NT2/D1 (cell line): ENCODE measurements around the gene PWWP2A.

Experiments
- YY1 ChIP-seq: IDR thresholded peaks from 2 replicates; pipeline ENCODE4 v1.6.1; 2011; ENCODE audit not compliant: insufficient read length, insufficient read depth
- ZNF274 ChIP-seq: IDR thresholded peaks from 2 replicates; pipeline ENCODE4 v1.6.1; 2011; ENCODE audit warnings: mild to moderate bottlenecking, low read depth, low read length

- no peak for TF ChIP-seq YY1
- TF ChIP-seq ZNF274: no peak
These were observed 54.8 kb downstream of the PWWP2A start for GRCh38 chr5:160064417-160064810.
